GM21423 (cell line): ENCODE data around the gene SPRR1B.
"Not testable (repeated sequence)": the region's sequence is repeated elsewhere in the genome, so short reads cannot be mapped to it uniquely, and the experiment has no call there.

Source experiments
- ATAC-seq: cut with Tn5 transposase; IDR thresholded peaks from one replicate; pipeline ENCODE4 v1.9.1; 2021; ENCODE audit warnings: mild to moderate bottlenecking, moderate library complexity; ENCODE audit not compliant: unreplicated experiment

Gene SPRR1B

GRCh38 chr1:153030895-153031294, at the start of gene SPRR1B:
TSS of gene SPRR1B (plus strand) at chr1:153031203. CDS start at chr1:153032346, 1,143 bp downstream.
- no peak for ATAC-seq

- no peak for ATAC-seq
Measured at GRCh38 chr1:152982076-152982475, 48.9 kb upstream of the SPRR1B start.

- ATAC-seq: no peak
Measured at GRCh38 chr1:152983234-152983633, 47.8 kb upstream of the SPRR1B start.

- no peak for ATAC-seq
Measured at GRCh38 chr1:152983743-152984142, 47.3 kb upstream of the SPRR1B start, which contains the start of gene SPRR1A. TSS of gene SPRR1A (plus strand) at chr1:152984081. CDS start at chr1:152985231, 1,150 bp downstream.

GRCh38 chr1:152986578-152986977, 44.4 kb upstream of the SPRR1B start:
- no peak for ATAC-seq

GRCh38 chr1:152993186-152993585, 37.8 kb upstream of the SPRR1B start:
- no peak for ATAC-seq

GRCh38 chr1:152995842-152996241, 35.2 kb upstream of the SPRR1B start:
- ATAC-seq: no peak

- no peak for ATAC-seq
Measured at GRCh38 chr1:152996633-152997400, 34.2 kb upstream of the SPRR1B start.

- no peak for ATAC-seq
Measured at GRCh38 chr1:152997901-152998300, 33.1 kb upstream of the SPRR1B start.

- ATAC-seq: no peak
Measured at GRCh38 chr1:152998476-152998875, 32.5 kb upstream of the SPRR1B start.

- ATAC-seq: no peak
Measured at GRCh38 chr1:152999818-153000217, 31.2 kb upstream of the SPRR1B start.

- no peak for ATAC-seq
Measured at GRCh38 chr1:153000294-153000693, 30.7 kb upstream of the SPRR1B start.

- no peak for ATAC-seq
Measured at GRCh38 chr1:153001382-153001781, 29.6 kb upstream of the SPRR1B start, which contains the start of gene SPRR3. TSS of gene SPRR3 (plus strand) at chr1:153001749. CDS start at chr1:153003021, 1,272 bp downstream.

- ATAC-seq: not testable (repeated sequence)
Measured at GRCh38 chr1:153011235-153011758, 19.7 kb upstream of the SPRR1B start.

GRCh38 chr1:153021829-153022228, 9.2 kb upstream of the SPRR1B start:
- ATAC-seq: not testable (repeated sequence)

GRCh38 chr1:153022340-153022739, 8.7 kb upstream of the SPRR1B start:
- ATAC-seq: not testable (repeated sequence)

- no peak for ATAC-seq
Measured at GRCh38 chr1:153023109-153023508, 7.9 kb upstream of the SPRR1B start.

GRCh38 chr1:153024413-153024812, 6.6 kb upstream of the SPRR1B start:
- ATAC-seq: no peak

- ATAC-seq: no peak
Measured at GRCh38 chr1:153025797-153026196, 5.2 kb upstream of the SPRR1B start.

- ATAC-seq: no peak
Measured at GRCh38 chr1:153028766-153029165, 2.2 kb upstream of the SPRR1B start.

GRCh38 chr1:153032073-153032472, 1.1 kb downstream of the SPRR1B start:
- no peak for ATAC-seq

GRCh38 chr1:153032677-153033308, 1.8 kb downstream of the SPRR1B start:
- no peak for ATAC-seq
